GM23338 (cell line): ENCODE results near the gene EIF2AK3. TPM values are rescaled to one million over a fixed set of nuclear protein-coding genes. Genes with fewer than 3 reads are reported as not detected.

Experiments
- ATAC-seq: fragments of 200-7000 bp; cut with Tn5 transposase; 3 replicates; pipeline ENCODE4 v1.9.1; 2020
- DNase-seq: peaks from one replicate; pipeline ENCODE4 v3.0.0-alpha.2; 2015; ENCODE audit warnings: low spot score
- H2AFZ ChIP-seq: fragments of 200-600 bp; sonication (generic); 2 replicates; pipeline ENCODE4 v1.8.0; 2016; ENCODE audit warnings: antibody characterized with exemption, mild to moderate bottlenecking, moderate library complexity
- H3F3A ChIP-seq: fragments of 200-600 bp; sonication (generic); replicated peaks from 2 replicates; pipeline ENCODE4 v1.8.0; 2017; ENCODE audit warnings: antibody characterized with exemption, mixed run types, low read depth
- H3K27ac ChIP-seq: fragments of 200-600 bp; sonication (generic); 2 replicates; pipeline ENCODE4 v1.6.1; 2016; ENCODE audit warnings: low read depth
- H3K27me3 ChIP-seq: fragments of 200-600 bp; sonication (generic); 2 replicates; pipeline ENCODE4 v1.8.0; 2016; ENCODE audit warnings: mild to moderate bottlenecking, mixed run types, moderate library complexity; ENCODE audit not compliant: insufficient read depth
- H3K36me3 ChIP-seq: fragments of 200-600 bp; sonication (generic); 2 replicates; pipeline ENCODE4 v1.8.0; 2016; ENCODE audit warnings: mild to moderate bottlenecking; ENCODE audit not compliant: insufficient read depth
- H3K4me1 ChIP-seq: fragments of 200-600 bp; sonication (generic); 2 replicates; pipeline ENCODE4 v1.8.0; 2016; ENCODE audit warnings: mild to moderate bottlenecking, moderate library complexity; ENCODE audit not compliant: insufficient read depth
- H3K4me2 ChIP-seq: fragments of 200-600 bp; sonication (generic); 2 replicates; pipeline ENCODE4 v1.7.1; 2017; ENCODE audit warnings: mixed run types
- H3K4me3 ChIP-seq: fragments of 200-600 bp; sonication (generic); 2 replicates; pipeline ENCODE4 v1.6.1; 2016; ENCODE audit warnings: mixed run types
- H3K79me2 ChIP-seq: fragments of 200-600 bp; sonication (generic); replicated peaks from 2 replicates; pipeline ENCODE4 v1.8.0; 2017; ENCODE audit warnings: mild to moderate bottlenecking; ENCODE audit not compliant: insufficient read depth
- H3K9me2 ChIP-seq: fragments of 200-600 bp; sonication (generic); 2 replicates; pipeline ENCODE4 v1.8.0; 2017; ENCODE audit not compliant: insufficient read depth
- H4K20me1 ChIP-seq: fragments of 200-600 bp; sonication (generic); replicated peaks from 2 replicates; pipeline ENCODE4 v1.8.0; 2017; ENCODE audit warnings: mild to moderate bottlenecking; ENCODE audit not compliant: insufficient read depth
- H3K27ac Mint-ChIP-seq: 2 replicates; pipeline ENCODE4 v1.8.0; 2020; ENCODE audit warnings: inconsistent platforms, mild to moderate bottlenecking, moderate library complexity, mixed read lengths
- H3K27me3 Mint-ChIP-seq: 3 replicates; pipeline ENCODE4 v1.8.0; 2022; ENCODE audit warnings: low read depth, mild to moderate bottlenecking, moderate library complexity, mixed read lengths, inconsistent platforms; ENCODE audit not compliant: insufficient read depth, poor library complexity
- H3K36me3 Mint-ChIP-seq: 3 replicates; pipeline ENCODE4 v1.8.0; 2021; ENCODE audit warnings: low read depth, mild to moderate bottlenecking, inconsistent platforms, moderate library complexity, mixed read lengths
- H3K4me1 Mint-ChIP-seq: 3 replicates; pipeline ENCODE4 v1.8.0; 2020; ENCODE audit warnings: mild to moderate bottlenecking, inconsistent platforms, mixed read lengths
- H3K4me3 Mint-ChIP-seq: 3 replicates; pipeline ENCODE4 v1.8.0; 2021; ENCODE audit warnings: moderate library complexity, mild to moderate bottlenecking, inconsistent platforms, mixed read lengths
- H3K9me3 Mint-ChIP-seq: 3 replicates; pipeline ENCODE4 v1.8.0; 2020; ENCODE audit warnings: moderate library complexity, mild to moderate bottlenecking, inconsistent platforms, mixed read lengths
- CREB1 ChIP-seq: fragments of 250-450 bp; sonication (Bioruptor Pico); IDR thresholded peaks from 2 replicates; pipeline ENCODE4 v1.5.0; 2020; ENCODE audit warnings: low read depth, mild to moderate bottlenecking, moderate library complexity
- CTCF ChIP-seq, 2 experiments: fragments of 200-600 bp in 1 of 2; sonication (generic) in 1 of 2; conservative IDR thresholded peaks; 2 replicates each; pipeline versions ENCODE4 v1.5.1 to v1.6.1; 2016 to 2017; ENCODE audit warnings: antibody characterized with exemption in 2 of 2, low read depth in 2 of 2, mild to moderate bottlenecking in 2 of 2, moderate library complexity in 1 of 2
- JUNB ChIP-seq: IDR thresholded peaks from one replicate; pipeline ENCODE4 v1.6.1; 2016; ENCODE audit warnings: antibody characterized with exemption; ENCODE audit not compliant: unreplicated experiment
- NANOG ChIP-seq: IDR thresholded peaks from 2 replicates; pipeline ENCODE4 v1.6.1; 2016; ENCODE audit warnings: antibody characterized with exemption, borderline replicate concordance
- POLR2AphosphoS5 ChIP-seq: IDR thresholded peaks from 2 replicates; pipeline ENCODE4 v1.6.1; 2016; ENCODE audit warnings: antibody characterized with exemption, low read depth
- REST ChIP-seq: IDR thresholded peaks from one replicate; pipeline ENCODE4 v1.6.1; 2018; ENCODE audit warnings: antibody characterized with exemption; ENCODE audit not compliant: unreplicated experiment
- STAT1 ChIP-seq: IDR thresholded peaks from one replicate; pipeline ENCODE4 v1.6.1; 2016; ENCODE audit warnings: antibody characterized with exemption; ENCODE audit not compliant: unreplicated experiment
- ZNF331 ChIP-seq: fragments of 250-450 bp; sonication (Bioruptor Pico); IDR thresholded peaks from 2 replicates; pipeline ENCODE4 v1.5.0; 2020; ENCODE audit warnings: low read depth, mild to moderate bottlenecking, moderate library complexity
- ZNF462 ChIP-seq: fragments of 250-450 bp; sonication (Bioruptor Pico); IDR thresholded peaks from 2 replicates; pipeline ENCODE4 v1.5.0; 2020; ENCODE audit warnings: mild to moderate bottlenecking, moderate library complexity
- polyA plus RNA-seq: library from polyadenylated mRNA; unstranded; fragments of >200 nt; fragmentation: Nextera tagmentation; extraction: Ambion mirVana; gene quantifications from 2 replicates; pipeline ENCODE4 v1.2.1, GENCODE V29; 2016
- total RNA-seq: library from RNA; depleted of rRNA; stranded (reverse); fragments of >200 nt; shearing (Covaris generic); gene quantifications from 2 replicates; pipeline ENCODE4 v1.2.3, GENCODE V29; 2014

Gene EIF2AK3
- total and polyA plus RNA-seq, 2 experiments from 2014 or later: 5.9 to 24.2 TPM

- H3K36me3 ChIP-seq: no peaks in the 10 kb centered on the region
- TF ChIP-seq ZNF462 (CRISPR knock-in tag) (no peak), POLR2AphosphoS5 (no peak), REST (no peak), CTCF (conservative IDR thresholded peaks at IDR 0.05; ENCODE audit: low read depth in 2 of 2) (no peak), ZNF331 (CRISPR knock-in tag) (no peak), STAT1 (no peak), NANOG (no peak), JUNB (no peak), CREB1 (no peak)
- H3K4me1 ChIP-seq: peaks cover 6% of the 10 kb centered on the region
- H3K27me3 ChIP-seq: no peaks in the 10 kb centered on the region
- H2AFZ ChIP-seq: no peak overlapping the region
- Mint-ChIP-seq H3K9me3 (no peaks in the 10 kb centered on the region; the same call in 2 of the 3 replicates), H3K36me3 (no peaks in the 10 kb centered on the region), H3K27ac (no peak overlapping the region), H3K4me3 (no peak overlapping the region), H3K27me3 (no peaks in the 10 kb centered on the region), H3K4me1 (peaks cover 19% of the 10 kb centered on the region)
- DNase-seq: no peak
- H3K27ac ChIP-seq: no peak overlapping the region
- peaks cover 8% of the 10 kb centered on the region; the same call in 1 of the 2 replicates for H3K9me2 ChIP-seq
- H3K4me2 ChIP-seq: no peak overlapping the region
- no peaks in the 10 kb centered on the region for H3K79me2 ChIP-seq
- H3K4me3 ChIP-seq: no peak overlapping the region
- H4K20me1 ChIP-seq: no peaks in the 10 kb centered on the region
- H3F3A ChIP-seq: 0 out of 2 replicates have a peak, but pooled peaks cover 4% of the 10 kb centered on the region
- ATAC-seq: no peak
Observed at GRCh38 chr2:88657131-88657530, 29.9 kb upstream of the EIF2AK3 start.
